LoVo (cell line): Measurements from ENCODE around the gene ZAP70.
"Not testable (repeated sequence)": the region's sequence is repeated elsewhere in the genome, so short reads cannot be mapped to it uniquely, and the experiment has no call there.

Experiments used
- DNase-seq: peaks from one replicate; pipeline ENCODE4 v3.0.0-alpha.2; 2016; ENCODE audit warnings: low spot score

Gene ZAP70

DNA sequence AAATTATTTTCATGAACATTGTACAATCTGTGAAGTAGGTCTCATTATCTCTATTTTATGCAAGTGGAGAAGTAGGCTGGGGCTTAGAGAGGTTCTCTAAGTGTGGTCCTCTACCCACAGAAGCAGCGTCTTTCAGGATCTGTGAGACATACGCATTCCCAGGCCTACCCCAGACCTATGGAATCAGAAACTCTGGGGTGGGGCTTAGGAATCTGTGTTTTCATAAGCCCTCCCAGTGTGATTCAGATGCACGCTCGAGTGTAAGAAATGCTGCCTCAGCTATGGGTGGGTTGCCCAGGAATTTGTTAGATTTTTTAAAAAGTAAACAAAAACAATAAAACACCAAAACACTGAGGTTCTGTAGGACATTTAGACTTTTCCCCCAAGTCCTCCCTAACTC, 14.8 kb upstream of the ZAP70 start:
- no peak for DNase-seq

GRCh38 chr2:97699765-97700444, 13.5 kb upstream of the ZAP70 start:
- DNase-seq, result peak; percentile 33

DNA sequence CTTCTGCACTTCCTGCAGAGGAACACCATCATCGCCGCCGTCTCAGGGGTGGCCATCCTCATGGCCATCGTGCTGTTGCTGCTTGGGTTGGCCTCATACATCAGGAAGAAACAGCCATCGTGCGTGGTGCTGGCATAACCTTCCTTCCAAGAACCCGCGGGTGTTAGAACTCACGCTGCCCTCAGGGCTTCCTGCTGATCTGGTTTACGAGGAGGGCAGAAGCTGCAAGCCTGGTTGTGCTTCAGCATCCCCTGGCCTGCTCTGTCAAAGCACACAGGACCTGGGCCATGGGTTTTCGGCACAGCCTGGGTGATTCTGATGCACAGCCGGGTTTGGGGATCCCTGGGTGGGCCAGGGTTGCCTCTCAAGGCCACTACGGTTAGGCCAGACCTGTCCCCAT, 12.2 kb upstream of the ZAP70 start:
- DNase-seq, result no peak

GRCh38 chr2:97701851-97702465, 11.4 kb upstream of the ZAP70 start:
- no peak for DNase-seq

DNA sequence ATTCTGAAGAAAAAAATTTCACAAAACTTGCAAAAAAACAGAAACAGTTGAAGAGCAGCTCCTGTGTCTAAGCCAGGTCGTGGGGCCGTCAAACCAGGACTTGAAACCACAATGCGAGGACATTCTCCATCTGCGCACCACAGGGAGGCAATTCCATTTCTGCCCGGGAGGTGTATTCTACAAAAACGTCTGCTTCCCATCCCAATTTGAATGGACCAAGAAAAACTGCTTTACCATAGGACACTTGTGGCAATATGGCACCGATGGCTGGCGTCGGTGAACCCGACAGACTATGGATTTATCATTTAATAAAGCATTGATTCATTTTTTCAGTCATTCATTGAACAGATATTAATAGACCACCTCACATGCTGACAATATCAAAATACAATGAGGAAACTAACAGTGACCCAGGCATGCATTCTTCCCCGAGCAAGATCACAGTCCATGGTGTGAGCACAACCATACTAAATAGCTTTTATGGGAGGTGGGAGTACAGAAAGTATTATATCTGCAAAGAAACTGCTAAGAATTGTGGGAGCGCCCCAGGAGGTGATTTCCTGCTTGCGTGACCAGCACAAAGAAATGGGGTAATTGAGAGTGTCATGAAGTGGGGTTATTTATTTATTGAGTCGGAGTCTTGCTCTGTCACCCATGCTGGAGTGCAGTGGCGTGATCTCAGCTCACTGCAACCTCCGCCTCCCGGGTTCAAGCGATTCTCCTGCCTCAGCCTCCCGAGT, 10.5 kb upstream of the ZAP70 start:
- DNase-seq, result no peak

DNA sequence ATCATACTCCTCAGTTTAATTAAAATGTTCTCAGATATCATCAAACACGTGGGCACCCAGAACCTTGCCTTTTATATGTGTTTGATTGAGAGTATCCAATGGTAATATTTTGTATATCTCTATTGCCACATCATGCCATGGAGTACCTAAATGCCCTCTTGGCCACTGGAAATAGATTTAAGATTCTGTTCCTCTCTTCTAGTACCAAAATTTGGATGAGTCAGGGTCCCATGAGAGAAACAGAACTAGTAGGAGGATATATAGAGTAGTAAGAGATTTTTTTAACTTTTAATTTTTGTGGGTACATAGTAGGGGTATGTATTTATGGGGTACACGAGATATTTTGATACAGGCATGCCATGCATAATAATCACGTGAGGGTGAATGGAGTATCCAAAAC, 9.6 kb upstream of the ZAP70 start:
- no peak for DNase-seq

DNA sequence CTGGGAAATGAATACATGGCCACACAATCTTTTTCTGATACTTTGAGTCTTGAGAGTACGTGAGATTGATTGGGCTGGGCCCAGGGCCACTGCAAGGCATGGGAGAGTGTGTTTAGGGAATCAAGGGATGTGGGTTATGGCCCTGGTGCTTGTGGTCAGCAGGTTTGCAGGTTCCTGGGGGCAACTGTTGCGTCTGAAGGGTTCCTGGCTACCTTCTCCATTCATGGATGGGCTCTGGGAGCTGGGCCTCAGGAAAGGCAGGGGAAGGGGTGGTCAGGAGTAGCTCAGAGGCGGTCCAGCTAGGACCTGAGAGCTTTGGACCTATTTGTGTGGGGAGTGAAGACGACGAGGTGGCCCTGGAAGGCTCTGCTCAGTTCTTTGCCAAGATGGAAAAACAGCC, 8.4 kb upstream of the ZAP70 start:
- DNase-seq, result no peak

- no peak for DNase-seq
These were observed 7.3 kb upstream of the ZAP70 start for GRCh38 chr2:97706112-97706511.

GRCh38 chr2:97706708-97707345, 6.5 kb upstream of the ZAP70 start:
- DNase-seq, result no peak

GRCh38 chr2:97707362-97708047, 5.9 kb upstream of the ZAP70 start:
- no peak for DNase-seq

- no peak for DNase-seq
These were observed 5.4 kb upstream of the ZAP70 start for GRCh38 chr2:97708048-97708380.

- no peak for DNase-seq
These were observed 4.8 kb upstream of the ZAP70 start for GRCh38 chr2:97708608-97709007.

GRCh38 chr2:97711394-97711711, 2.0 kb upstream of the ZAP70 start:
- DNase-seq, result no peak

DNA sequence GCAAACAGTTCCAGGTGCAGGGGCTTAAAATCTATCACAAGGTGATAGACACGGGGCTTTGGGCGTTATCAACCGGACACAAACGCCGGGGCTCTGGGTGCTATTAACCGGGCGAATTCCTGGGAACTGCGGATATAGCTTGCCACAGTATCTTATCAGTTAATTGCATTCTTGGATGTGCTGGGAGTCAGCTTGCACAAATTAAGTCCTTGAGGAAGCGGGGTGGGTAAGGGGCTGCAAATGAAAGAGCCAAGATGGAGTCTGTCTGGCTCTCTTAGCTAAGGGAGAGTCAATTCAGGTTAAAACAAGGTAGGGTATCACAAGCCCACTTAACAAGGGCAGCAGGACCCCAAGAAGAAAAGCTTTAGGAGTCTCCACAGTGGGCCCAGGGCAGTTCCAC, 1.2 kb upstream of the ZAP70 start:
- not testable (repeated sequence) for DNase-seq

DNA sequence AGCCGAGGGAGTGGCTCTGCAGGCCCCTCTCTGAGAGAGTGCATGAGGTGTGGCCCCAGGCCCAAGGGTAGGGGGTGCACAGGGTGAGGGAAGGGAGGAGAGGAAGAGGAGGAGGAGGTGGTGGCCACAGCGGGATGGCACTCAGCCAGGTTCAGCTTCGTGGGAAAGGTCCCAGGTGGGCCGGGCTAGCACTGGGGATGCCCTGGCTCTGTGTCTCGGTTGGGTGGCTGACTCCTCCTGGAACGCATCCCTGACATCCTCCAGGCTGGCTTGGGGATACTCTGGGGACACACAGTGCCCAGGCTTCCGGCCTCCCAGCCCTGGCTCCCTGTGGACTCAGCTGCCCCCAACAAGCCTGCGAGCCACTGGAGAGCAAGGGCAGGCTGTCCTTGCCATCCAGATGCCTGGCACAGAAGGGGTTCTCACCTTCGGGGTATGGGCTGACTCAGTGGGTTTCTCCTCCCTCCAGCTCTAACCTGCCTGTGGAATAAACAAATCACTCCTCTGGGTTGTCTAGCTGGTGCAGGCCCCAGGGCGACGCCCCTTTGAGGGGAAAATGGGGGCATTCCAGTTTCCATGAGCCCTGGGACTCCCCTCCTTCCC, 582 bp upstream of the ZAP70 start:
- DNase-seq, result no peak

- no peak for DNase-seq
These were observed 941 bp downstream of the ZAP70 start for GRCh38 chr2:97714084-97714949.

DNA sequence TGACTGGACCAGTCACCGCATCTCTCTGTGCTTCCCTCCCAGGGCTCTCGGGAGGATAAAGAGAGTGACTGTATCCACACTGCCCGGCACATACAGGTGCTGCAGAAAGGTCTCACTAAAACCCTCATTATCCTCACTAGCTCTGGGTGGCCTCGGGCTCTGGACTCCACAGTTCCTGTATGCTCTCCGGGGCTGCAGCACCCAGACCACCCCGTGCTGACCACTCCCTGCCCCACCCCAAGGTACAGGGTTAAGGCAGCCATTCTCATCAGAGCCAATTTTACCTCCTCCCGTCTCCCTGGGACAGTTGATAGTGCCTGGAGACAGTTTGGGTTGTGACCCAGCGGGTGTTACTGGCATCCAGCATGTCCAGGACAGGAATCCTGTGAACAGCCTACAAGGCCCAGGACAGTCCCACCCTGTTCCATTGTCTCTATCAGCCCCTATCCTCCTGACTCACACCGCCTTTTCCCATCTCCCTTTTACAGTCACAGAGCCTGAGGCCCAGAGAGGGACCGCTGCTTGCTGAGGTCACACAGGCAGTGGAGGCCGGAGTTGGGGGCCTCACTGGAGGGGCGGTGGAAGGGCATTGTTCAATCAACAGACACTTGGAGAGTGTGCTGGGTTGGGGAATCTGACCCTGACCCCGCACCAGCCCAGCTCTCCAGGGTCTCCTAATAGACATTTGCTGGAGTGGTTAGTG, 1.7 kb downstream of the ZAP70 start:
- DNase-seq, result no peak

GRCh38 chr2:97715951-97716694, 2.7 kb downstream of the ZAP70 start:
- no peak for DNase-seq

DNA sequence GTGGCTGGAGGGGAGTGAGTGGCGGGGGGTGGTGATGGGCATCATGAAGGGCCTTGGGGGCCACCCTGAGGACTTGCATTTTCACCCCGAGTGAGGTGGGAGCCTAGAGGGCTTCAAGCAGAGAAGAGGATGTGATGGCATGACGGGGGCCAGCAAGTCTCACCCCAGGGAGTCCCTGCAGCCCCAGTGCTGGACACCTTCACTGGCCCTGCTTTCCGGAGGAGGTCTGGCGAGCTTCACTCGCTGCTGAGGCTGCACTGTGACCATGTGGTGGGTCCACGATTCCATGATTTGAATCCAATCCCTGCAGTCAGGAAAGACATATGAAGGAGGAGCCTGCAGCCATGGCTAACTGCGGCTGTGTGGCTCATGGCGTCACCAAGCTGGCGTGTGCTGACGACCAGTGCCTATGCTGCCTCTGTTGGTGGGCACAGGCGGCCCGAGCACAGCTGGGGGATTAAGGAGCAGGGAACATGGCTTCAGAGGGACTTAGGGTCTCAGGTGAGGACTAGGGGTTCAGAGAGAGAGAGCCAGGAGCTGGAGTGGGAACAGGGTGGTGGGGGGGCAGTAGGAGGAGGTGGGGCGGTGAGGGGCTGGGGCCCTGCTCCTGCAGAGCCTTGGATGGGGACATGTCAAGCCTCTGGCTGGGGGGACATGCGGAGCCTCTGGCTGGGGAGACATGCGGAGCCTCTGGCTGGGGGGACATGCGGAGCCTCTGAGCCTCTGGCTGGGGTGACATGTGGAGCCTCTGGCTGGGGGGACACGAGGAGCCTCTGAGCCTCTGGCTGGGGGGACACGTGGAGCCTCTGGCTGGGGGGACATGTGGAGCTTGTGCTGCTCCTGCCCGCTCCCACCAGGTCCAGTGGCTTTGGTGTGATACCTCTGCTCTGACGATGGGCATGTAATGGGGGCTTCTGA, 3.6 kb downstream of the ZAP70 start:
- no peak for DNase-seq
